Hypothalamus (tissue), 51 donors: Measurements from ENCODE around the gene TRMT2A.
"Not testable (repeated sequence)": the region's sequence is repeated elsewhere in the genome, so short reads cannot be mapped to it uniquely, and the experiment has no call there.

Experiments used
- DNase-seq, 51 donors: peaks; one replicate each; lab custom pipeline; 2025; lab: John Stamatoyannopoulos, UW

TRMT2A gene

DNA sequence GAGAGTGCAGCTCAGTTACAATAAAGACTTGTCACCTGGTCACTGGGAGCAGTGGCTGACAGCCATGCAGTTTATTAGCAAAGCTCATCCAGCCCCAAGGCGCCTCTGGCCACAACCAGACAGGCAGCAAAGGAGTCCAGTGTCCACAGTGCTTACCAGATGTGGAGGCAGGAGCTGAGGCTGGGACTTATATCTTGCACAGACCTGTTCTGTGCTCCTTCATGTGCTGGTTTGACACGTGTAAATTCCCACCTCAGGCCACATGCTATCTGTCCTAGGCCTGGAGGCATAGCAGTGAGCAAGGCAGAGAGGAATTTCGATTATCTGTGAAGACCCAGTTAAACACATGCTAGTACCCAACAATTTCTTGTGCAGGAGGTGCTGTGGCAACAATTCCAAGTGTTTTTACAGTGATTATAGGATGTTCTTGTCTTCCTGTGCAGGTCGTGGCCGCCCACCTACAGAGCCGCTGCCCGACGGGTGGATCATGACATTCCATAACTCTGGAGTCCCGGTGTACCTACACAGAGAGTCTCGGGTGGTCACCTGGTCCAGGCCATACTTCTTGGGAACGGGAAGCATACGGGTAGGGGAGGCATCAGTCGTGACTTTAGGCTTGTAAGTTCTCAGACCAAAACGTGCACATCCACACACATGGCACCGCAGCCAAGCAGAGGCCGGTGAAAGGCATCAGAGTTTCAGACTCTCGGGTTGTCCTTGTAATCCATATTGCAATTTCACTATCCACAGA lies 27.6 kb downstream of the TRMT2A start:
- no peak for DNase-seq

DNA sequence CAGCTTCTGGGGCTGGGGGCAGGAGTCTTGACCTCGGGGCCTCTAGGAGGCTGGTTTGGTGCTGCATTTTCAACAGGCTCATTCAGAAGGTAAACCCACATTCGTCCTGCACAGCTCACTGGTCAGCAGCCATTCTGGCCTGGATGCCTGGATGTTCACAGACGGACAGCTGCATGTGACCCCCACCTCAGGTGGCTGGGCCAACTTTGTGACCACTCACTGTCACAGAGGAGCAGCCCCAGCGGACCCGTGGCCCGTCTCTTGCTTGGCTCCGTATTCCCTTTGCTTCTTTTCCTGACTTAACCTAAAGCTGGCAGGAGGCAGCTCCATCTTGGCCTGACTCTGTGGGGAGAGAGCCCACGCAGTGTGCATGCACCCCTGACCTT lies 28.8 kb downstream of the TRMT2A start:
- no peak for DNase-seq

GRCh38 chr22:20087319-20088262 lies 29.4 kb downstream of the TRMT2A start:
- DNase-seq, result no peak

- DNase-seq, result no peak
Measured at GRCh38 chr22:20086763-20087162, 30.3 kb downstream of the TRMT2A start.

- no peak for DNase-seq
Measured at GRCh38 chr22:20086101-20086599, 30.9 kb downstream of the TRMT2A start.

GRCh38 chr22:20085651-20086050 lies 31.4 kb downstream of the TRMT2A start:
- no peak for DNase-seq

GRCh38 chr22:20084547-20085413 lies 32.2 kb downstream of the TRMT2A start:
- no peak for DNase-seq

- DNase-seq, result no peak
Measured at GRCh38 chr22:20083891-20084546, 33.0 kb downstream of the TRMT2A start.

DNA sequence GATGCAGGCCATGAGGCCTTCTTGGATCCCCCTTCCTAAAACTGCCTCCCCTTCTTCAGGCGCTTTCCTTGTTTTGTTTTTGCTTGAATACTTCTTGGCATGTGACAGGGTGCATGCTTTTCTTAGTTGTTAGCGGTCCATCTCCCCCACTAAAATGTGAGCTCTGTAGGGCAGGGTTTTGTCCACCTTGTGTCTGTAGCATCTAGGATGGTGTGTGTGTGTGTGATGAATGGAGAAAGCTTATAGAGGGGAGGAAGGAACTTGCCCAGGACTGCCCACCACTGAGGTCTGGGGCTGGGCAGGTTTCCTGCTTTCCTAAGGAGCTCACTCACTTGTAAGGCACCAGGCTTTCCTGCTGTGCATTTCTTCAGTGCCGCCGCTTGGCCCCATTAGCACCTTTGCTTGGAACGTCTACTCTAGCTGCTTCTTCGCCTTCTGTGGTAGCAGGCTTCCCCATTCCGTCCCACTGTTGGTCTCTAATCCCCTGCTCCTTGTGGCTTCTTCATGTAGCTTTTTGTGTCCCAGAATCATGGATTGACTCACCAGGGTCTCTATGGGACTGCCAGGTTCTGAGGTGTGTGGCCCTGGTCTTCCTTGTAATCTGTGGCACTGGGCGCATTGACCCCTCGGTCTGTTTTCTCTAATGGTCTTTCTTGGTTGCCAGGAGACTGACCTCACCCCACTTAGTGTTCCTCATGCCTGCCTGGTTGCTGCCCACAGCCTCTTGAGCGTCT lies 33.7 kb downstream of the TRMT2A start:
- no peak for DNase-seq

DNA sequence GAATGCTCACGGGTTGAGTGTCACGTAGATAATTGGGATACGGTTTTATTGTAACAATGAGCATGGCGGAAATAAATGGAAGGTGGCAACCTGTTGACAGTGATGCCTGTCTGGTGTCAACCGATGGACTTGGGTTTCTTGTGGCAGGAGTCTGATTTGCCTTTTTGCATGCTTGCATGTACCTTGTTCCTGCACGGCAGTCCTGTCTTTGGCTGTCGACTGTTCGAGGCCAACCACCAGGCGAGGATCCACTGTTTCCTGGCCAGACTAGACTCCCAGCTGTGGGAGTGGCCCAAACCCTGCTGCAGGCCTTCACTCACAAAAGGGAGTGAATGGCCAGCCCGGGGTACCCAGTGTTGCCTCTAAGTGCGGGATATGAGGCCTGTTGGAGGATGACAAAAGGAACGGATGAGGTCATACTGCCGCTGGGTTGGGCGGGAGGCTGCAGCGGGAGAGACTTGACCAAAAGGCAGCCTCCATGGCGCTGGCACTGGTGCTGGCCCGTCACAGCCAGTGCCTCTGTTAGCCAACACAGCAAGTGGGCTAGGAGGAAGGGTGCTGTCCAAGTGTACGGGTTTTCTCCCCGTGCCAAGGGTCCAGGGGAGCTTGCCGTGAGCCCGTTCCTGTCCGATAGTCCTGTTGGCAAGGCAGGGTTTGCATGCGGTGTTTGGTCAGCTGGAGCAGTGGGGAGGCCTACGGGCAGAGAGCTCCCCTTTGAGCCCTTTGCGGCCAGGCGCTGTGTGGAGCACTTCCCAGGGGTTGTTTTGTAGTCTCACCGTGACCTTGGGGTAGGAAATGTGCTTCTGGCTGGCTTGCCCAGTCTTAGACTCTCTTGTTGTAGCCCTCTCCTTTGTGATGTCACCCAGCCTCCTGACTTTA lies 36.0 kb downstream of the TRMT2A start:
- DNase-seq, result peak in 9 of 51 donors; percentile 5 to 36 (median 17)

DNA sequence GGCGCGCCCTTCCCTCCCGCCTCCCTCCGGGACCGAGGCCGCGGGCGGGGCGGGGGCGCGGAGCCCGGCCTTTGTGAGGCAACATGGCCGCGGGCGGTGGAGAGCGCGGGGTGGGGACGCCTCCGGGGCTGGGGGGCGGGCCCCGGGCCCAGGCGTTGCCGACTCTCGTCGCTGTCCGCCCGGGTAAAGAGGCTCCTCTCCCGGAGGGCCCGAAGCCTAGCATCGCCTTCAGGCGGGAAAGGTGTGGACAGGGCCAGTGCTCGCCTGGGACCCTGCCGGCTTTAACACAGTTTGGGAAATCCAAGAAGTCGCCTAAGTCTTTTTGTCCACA lies 36.6 kb downstream of the TRMT2A start:
- DNase-seq, result peak in 27 of 51 donors; percentile 24 to 79 (median 59)

DNA sequence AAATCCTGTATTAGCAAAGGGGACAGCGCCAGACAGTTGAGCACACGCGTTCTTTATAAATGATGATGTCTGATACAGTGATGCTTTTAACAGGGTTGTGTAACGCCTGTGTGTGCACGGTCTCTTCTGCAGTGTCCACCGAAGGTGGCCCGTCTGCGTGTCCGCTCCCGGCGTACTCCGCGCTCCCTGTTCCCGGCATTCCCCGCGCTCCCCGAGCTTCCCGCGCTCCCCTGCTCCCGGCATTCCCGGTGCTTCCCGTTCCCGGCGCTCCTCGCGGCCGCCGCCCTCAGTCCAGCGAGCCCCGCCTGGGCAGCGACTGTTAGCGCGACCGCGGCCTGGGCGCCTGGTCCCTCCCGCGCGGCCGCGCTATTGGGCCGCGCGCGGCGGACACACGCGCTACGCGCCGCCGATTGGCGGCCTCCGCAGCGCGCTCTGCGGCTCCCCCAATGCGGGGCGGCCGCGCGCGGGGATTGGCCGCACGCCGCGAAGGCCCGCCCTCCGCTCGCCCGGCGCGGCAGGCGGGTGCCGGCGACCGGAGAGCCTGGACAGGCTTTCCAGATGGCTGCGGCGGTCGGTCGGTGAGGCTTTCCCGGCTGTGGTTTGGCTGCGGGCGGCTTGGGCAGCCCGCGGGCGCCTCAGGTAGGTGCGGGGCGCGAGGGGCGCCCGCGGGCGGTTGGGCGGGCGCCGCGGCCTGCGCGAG lies 37.1 kb downstream of the TRMT2A start, which contains the start of gene DGCR8:
Gene DGCR8, plus strand, starts transcription at position 497 of the 700 bp plus-strand sequence. CDS start 5,723 bp downstream, outside the sequence.
- peak; percentile 28 to 96 (median 92) for DNase-seq

DNA sequence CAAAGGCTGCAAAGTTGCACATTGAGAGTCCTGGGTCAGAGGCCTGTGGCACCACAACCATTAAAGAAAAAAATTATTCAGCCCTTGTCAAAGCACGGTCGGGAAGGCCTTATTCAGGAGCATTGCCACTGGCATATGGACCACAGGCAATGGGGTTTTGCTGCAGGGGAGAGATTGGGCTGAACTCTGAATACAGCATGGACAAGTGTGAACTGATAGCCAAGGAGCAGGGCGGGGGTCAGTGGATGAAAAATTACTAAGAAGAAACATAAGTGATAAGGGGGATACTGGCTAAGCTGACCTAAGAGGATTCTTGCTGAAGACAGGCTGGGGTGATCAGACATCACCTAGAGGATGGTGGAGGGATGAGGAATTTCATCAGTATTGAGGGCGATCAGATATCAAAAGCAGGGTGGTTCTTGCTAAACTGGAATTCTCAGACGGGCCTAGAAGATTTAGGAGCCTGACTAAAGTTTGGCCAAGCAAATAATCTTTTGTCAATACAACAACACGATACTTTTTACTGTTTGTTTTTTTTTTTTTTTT lies 40.3 kb downstream of the TRMT2A start:
- DNase-seq, result no peak

DNA sequence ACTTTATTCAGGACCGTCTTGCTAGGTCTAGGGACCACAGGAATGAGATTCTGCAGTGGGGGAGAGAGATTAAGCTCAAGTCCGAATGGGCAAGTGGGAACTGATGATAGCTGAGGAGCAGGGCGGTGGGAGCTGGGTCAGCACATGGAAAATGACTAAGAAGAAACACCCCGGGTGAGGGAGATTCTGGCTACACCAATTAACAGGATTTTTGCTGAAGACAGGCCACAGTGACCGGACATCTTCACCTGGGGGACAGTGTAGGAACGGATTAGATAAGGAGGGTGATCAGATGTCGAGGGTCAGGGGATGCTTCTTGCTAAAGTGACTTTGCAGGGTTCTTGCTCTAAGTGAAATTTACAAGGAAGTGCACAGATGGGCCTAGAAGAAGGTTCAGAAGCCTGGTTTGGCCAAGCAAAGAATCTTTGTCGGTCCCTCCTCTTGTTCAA lies 45.5 kb downstream of the TRMT2A start:
- DNase-seq, result no peak

DNA sequence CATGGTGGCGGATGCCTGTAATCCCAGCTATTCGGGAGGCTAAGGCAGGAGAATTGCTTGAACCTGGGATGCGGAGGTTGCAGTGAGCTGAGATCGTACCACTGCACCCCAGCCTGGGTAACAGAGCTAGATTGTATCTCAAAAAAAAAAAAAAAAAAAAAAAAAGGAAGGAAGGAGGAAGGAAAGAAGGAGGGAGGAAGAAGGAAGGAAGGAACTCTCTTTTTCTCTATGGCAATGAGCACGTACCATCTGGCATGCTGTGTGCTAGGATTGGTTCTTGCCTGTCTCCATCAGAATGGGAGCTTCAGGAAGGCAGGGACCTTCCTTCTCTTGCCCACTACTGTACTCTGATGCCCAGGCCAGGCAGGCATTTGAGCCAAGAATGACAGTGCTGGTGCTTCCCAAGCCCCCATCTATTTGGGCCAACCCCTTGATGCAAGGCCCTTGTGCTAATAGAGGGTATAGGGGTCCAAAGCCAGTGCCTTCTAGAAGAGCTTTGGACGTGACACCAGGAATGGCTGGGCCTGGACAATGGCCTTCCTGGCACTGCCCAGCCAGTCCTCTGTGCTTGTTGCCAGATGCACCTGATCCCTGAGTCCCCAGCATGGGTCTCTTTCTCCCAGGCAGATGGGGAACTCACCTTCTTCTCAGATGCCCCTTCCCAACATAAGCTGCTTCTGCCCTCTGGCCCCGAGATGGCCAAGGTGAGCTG lies 47.5 kb downstream of the TRMT2A start:
- DNase-seq, result no peak

DNA sequence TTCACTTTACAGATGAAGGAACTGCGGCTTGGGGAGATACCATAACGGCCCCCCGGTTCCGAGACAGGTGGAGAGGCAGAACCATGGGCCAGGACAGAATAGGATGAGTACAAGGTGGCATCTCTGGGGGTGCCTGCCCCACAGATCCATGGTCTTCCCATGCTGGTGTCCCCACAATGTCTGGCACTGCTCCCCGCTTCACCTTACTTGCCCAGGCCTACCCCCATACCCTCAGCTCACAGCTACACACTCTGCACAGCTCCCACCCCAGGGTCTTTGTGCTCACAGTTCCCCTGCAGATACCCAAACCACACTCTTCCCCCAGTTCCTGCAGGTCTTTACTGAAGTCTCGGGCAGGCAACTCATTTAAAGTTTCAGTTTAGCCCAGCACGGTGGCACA lies 48.4 kb downstream of the TRMT2A start:
- no peak for DNase-seq

- DNase-seq, result not testable (repeated sequence)
Measured at GRCh38 chr22:20067384-20067682, 49.7 kb downstream of the TRMT2A start.
